Left ventricle myocardium superior (tissue), 1 donor: ENCODE measurements around the gene CPNE1. TPM values are rescaled to one million over a fixed set of nuclear protein-coding genes. Genes with fewer than 3 reads are reported as not detected.

Experiments
- ATAC-seq: fragments of 200-7000 bp; cut with Tn5 transposase; one replicate; pipeline ENCODE4 v1.9.1; 2020; ENCODE audit warnings: mild to moderate bottlenecking, moderate library complexity
- DNase-seq: peaks from one replicate; pipeline ENCODE4 v3.0.0-alpha.2; 2020
- intact Hi-C: fragments of 100-400 bp; cut with micrococcal nuclease; formaldehyde crosslinking; loops from one replicate; pipeline ENCODE4 v1.11.0; 2022
- total RNA-seq: library from RNA; stranded (reverse); fragmentation: NEBNext Ultra II Directional; extraction: Animal tissue kit (Norgen Biotek cat#: 25700); gene quantifications from one replicate; pipeline ENCODE4 v1.2.1, GENCODE V29; 2021
- donor health status: DM: no; HTN: yes; CAD: no; lungs with severe emphysema.

Gene CPNE1
- total RNA-seq, 1 donor from 2014 or later, result 46.6 TPM

GRCh38 chr20:35661053-35661452, 3.6 kb downstream of the CPNE1 start:
- ATAC-seq (no peak), DNase-seq (no peak)
- intact Hi-C loops, result no loop called here

- DNase-seq, result no peak
- ATAC-seq, result no peak
- intact Hi-C loops, result no loop called here
Measured at GRCh38 chr20:35660122-35660937, 4.4 kb downstream of the CPNE1 start.

- intact Hi-C loops, result no loop called here
- ATAC-seq, result no peak
- no peak for DNase-seq
Measured at GRCh38 chr20:35657271-35657670, 7.4 kb downstream of the CPNE1 start.

GRCh38 chr20:35654415-35654814, 10.3 kb downstream of the CPNE1 start:
- DNase-seq (no peak), ATAC-seq (no peak)
- intact Hi-C loops, result no loop called here

- DNase-seq (no peak), ATAC-seq (no peak)
- intact Hi-C loops, result no loop called here
Measured at GRCh38 chr20:35653893-35654292, 10.8 kb downstream of the CPNE1 start.

- intact Hi-C loops, result no loop called here
- DNase-seq, result no peak
- ATAC-seq, result no peak
Measured at GRCh38 chr20:35653430-35653734, 11.3 kb downstream of the CPNE1 start.

- peak; percentile 35 for ATAC-seq
Measured at GRCh38 chr20:35652641-35653429, 11.9 kb downstream of the CPNE1 start.

GRCh38 chr20:35651958-35652357, 12.7 kb downstream of the CPNE1 start:
- ATAC-seq (no peak), DNase-seq (no peak)
- intact Hi-C loops, result no loop called here

More at GRCh38 chr20:35652641-35653429, 11.9 kb downstream of the CPNE1 start:
- DNase-seq, result no peak
- intact Hi-C loops, result no loop called here

GRCh38 chr20:35650632-35651031, 14.1 kb downstream of the CPNE1 start:
- no peak for DNase-seq
- intact Hi-C loops, result no loop called here
- no peak for ATAC-seq

GRCh38 chr20:35648836-35649235, 15.9 kb downstream of the CPNE1 start:
- ATAC-seq (peak; percentile 26), DNase-seq (no peak)
- intact Hi-C loops, result no loop called here

GRCh38 chr20:35644806-35645205, 19.9 kb downstream of the CPNE1 start:
- intact Hi-C loops, result no loop called here
- DNase-seq (no peak), ATAC-seq (no peak)

- no peak for ATAC-seq
- intact Hi-C loops, result no loop called here
- no peak for DNase-seq
Measured at GRCh38 chr20:35643045-35643444, 21.7 kb downstream of the CPNE1 start.

- ATAC-seq (no peak), DNase-seq (no peak)
- intact Hi-C loops, result no loop called here
Measured at GRCh38 chr20:35641743-35642142, 23.0 kb downstream of the CPNE1 start.

GRCh38 chr20:35640724-35641123, 24.0 kb downstream of the CPNE1 start:
- peak; percentile 10 for ATAC-seq
- no peak for DNase-seq
- intact Hi-C loops, result no loop called here

- no peak for DNase-seq
- ATAC-seq, result no peak
- intact Hi-C loops, result no loop called here
Measured at GRCh38 chr20:35638751-35639150, 25.9 kb downstream of the CPNE1 start.

GRCh38 chr20:35637276-35637675, 27.4 kb downstream of the CPNE1 start:
- intact Hi-C loops, result no loop called here
- DNase-seq (no peak), ATAC-seq (no peak)

GRCh38 chr20:35636095-35636494, 28.6 kb downstream of the CPNE1 start:
- ATAC-seq (peak; percentile 35), DNase-seq (no peak)
- intact Hi-C loops, result no loop called here

GRCh38 chr20:35635652-35636051, 29.0 kb downstream of the CPNE1 start:
- peak; percentile 58 for ATAC-seq
- DNase-seq, result no peak
- intact Hi-C loops, result no loop called here

GRCh38 chr20:35632539-35633115, 32.1 kb downstream of the CPNE1 start:
- DNase-seq, result no peak
- ATAC-seq, result no peak
- intact Hi-C loops, result no loop called here

- no peak for ATAC-seq
- no peak for DNase-seq
- intact Hi-C loops, result no loop called here
Measured at GRCh38 chr20:35630636-35631035, 34.1 kb downstream of the CPNE1 start.
